HepG2 (cell line): ENCODE data around the gene COL8A2. TPM values are rescaled to one million over a fixed set of nuclear protein-coding genes. Genes with fewer than 3 reads are reported as not detected.

Experiments
- ATAD3A ChIP-seq: sonication (generic); formaldehyde crosslinking; IDR thresholded peaks from 2 replicates; pipeline ENCODE4 v1.4.0; 2020; ENCODE audit warnings: missing genetic modification reagents
- ATF5 ChIP-seq: sonication (generic); formaldehyde crosslinking; IDR thresholded peaks from 2 replicates; pipeline ENCODE4 v1.4.0; 2020; ENCODE audit warnings: mild to moderate bottlenecking, low read depth, missing genetic modification reagents
- GRHL1 ChIP-seq: sonication (generic); formaldehyde crosslinking; conservative IDR thresholded peaks from 2 replicates; pipeline ENCODE4 v1.8.0; 2022; ENCODE audit warnings: missing genetic modification reagents
- GTF2F1 ChIP-seq: fragments of 150-350 bp; IDR thresholded peaks from 2 replicates; pipeline ENCODE4 v1.6.1; 2014; ENCODE audit warnings: low read length
- HNRNPH1 ChIP-seq: fragments of 200-400 bp; formaldehyde crosslinking; optimal IDR thresholded peaks from 2 replicates; pipeline ENCODE3; 2017; ENCODE audit warnings: mild to moderate bottlenecking, low read depth, low read length
- JUND ChIP-seq: sonication (generic); formaldehyde crosslinking; IDR thresholded peaks from 2 replicates; pipeline ENCODE4 v1.8.0; 2022; ENCODE audit warnings: mild to moderate bottlenecking, missing genetic modification reagents
- MAX ChIP-seq: IDR thresholded peaks from 2 replicates; pipeline ENCODE4 v1.6.1; 2012; ENCODE audit warnings: inconsistent platforms
- MIER2 ChIP-seq: IDR thresholded peaks from 2 replicates; pipeline ENCODE4 v1.6.1; 2016; ENCODE audit warnings: missing biosample characterization, missing genetic modification reagents
- PBX2 ChIP-seq: IDR thresholded peaks from 2 replicates; pipeline ENCODE4 v1.6.1; 2016; ENCODE audit warnings: control low read depth
- RFX1 ChIP-seq: fragments of 450-650 bp; IDR thresholded peaks from 2 replicates; pipeline ENCODE4 v1.6.1; 2017
- SATB2 ChIP-seq: sonication (generic); formaldehyde crosslinking; IDR thresholded peaks from 2 replicates; pipeline ENCODE4 v1.5.0; 2020; ENCODE audit warnings: missing genetic modification reagents
- SRY ChIP-seq: sonication (generic); formaldehyde crosslinking; IDR thresholded peaks from 2 replicates; pipeline ENCODE4 v1.8.0; 2022; ENCODE audit warnings: mild to moderate bottlenecking, missing genetic modification reagents
- TEAD3 ChIP-seq: optimal IDR thresholded peaks from 2 replicates; pipeline ENCODE3; 2016; ENCODE audit warnings: borderline replicate concordance
- ZBTB1 ChIP-seq: sonication (generic); formaldehyde crosslinking; IDR thresholded peaks from 2 replicates; pipeline ENCODE4 v1.4.0; 2020; ENCODE audit warnings: missing genetic modification reagents, borderline replicate concordance
- ZBTB25 ChIP-seq: IDR thresholded peaks from 2 replicates; pipeline ENCODE4 v1.6.1; 2018; ENCODE audit warnings: missing genetic modification reagents
- ZEB1 ChIP-seq: IDR thresholded peaks from 2 replicates; pipeline ENCODE4 v1.6.1; 2012; ENCODE audit warnings: mild to moderate bottlenecking, low read depth, inconsistent platforms; ENCODE audit not compliant: insufficient replicate concordance
- ZFY ChIP-seq: sonication (generic); formaldehyde crosslinking; IDR thresholded peaks from 2 replicates; pipeline ENCODE4 v1.4.0; 2020; ENCODE audit warnings: missing genetic modification reagents
- ZNF280D ChIP-seq: sonication (generic); formaldehyde crosslinking; IDR thresholded peaks from 2 replicates; pipeline ENCODE4 v1.5.1; 2020; ENCODE audit warnings: mild to moderate bottlenecking, missing genetic modification reagents
- ZNF530 ChIP-seq: sonication (generic); formaldehyde crosslinking; IDR thresholded peaks from 2 replicates; pipeline ENCODE4 v1.5.0; 2020; ENCODE audit warnings: low read depth, mild to moderate bottlenecking, missing genetic modification reagents
- ZNF563 ChIP-seq: sonication (generic); formaldehyde crosslinking; IDR thresholded peaks from 2 replicates; pipeline ENCODE4 v1.8.0; 2022; ENCODE audit warnings: mild to moderate bottlenecking, moderate library complexity, missing genetic modification reagents
- ZNF761 ChIP-seq: sonication (generic); formaldehyde crosslinking; conservative IDR thresholded peaks from 2 replicates; pipeline ENCODE4 v1.4.0; 2020; ENCODE audit warnings: mild to moderate bottlenecking, missing genetic modification reagents
- ZNF768 ChIP-seq: sonication (generic); formaldehyde crosslinking; IDR thresholded peaks from 2 replicates; pipeline ENCODE4 v1.4.0; 2020; ENCODE audit warnings: missing genetic modification reagents
- ZNF775 ChIP-seq: sonication (generic); formaldehyde crosslinking; IDR thresholded peaks from 2 replicates; pipeline ENCODE4 v1.4.0; 2020; ENCODE audit warnings: missing genetic modification reagents, mild to moderate bottlenecking, moderate library complexity, borderline replicate concordance
- ZSCAN31 ChIP-seq: sonication (generic); formaldehyde crosslinking; IDR thresholded peaks from 2 replicates; pipeline ENCODE4 v1.5.0; 2020; ENCODE audit warnings: low read depth, mild to moderate bottlenecking, missing genetic modification reagents
- polyA plus RNA-seq, 8 experiments: library from polyadenylated mRNA; depleted of rRNA in 3 of 8; stranded (reverse) in 7 of 8; unstranded in 1 of 8; fragments of >200 nt; fragmentation: Illumina TruSeq in 4 of 8; extraction: Trizol in 4 of 8; gene quantifications; 2 replicates each; pipeline versions ENCODE4 v1.2.1 to v1.2.3, GENCODE V29; 2011 to 2016; ENCODE audit warnings: low read depth in 4 of 8, missing spikeins in 1 of 8, mixed read lengths in 1 of 8; ENCODE audit not compliant: insufficient read depth in 1 of 8
- total RNA-seq, 5 experiments: library from RNA; depleted of rRNA; stranded (reverse); fragments of >200 nt; fragmentation: Illumina TruSeq; extraction: Trizol; gene quantifications; 2 replicates each; pipeline ENCODE4 v1.2.3, GENCODE V29; 2016; ENCODE audit warnings: low read depth in 1 of 5

Gene COL8A2
- total and polyA plus RNA-seq, 2 of the 13 experiments (the other 11 are each of a cell fraction or from before 2014, with no cell fraction given), result 0.13 to 0.24 TPM

GRCh38 chr1:36149237-36149972 lies 24.4 kb upstream of the COL8A2 start, which contains the start of gene TRAPPC3 (continued):
- TF ChIP-seq ZSCAN31 (CRISPR knock-in tag), result peak; percentile 76; the same call in 1 of the 2 replicates
- no peak for TF ChIP-seq ZNF530 (CRISPR knock-in tag)
- no peak for TF ChIP-seq ATAD3A
- no peak for TF ChIP-seq GTF2F1
- peak; percentile 53 for TF ChIP-seq TEAD3 (CRISPR knock-in tag)
- TF ChIP-seq PBX2 (CRISPR knock-in tag), result no peak
- peak; percentile 93 for TF ChIP-seq SRY
- TF ChIP-seq MAX, result peak; percentile 77; the same call in 1 of the 2 replicates
- no peak for TF ChIP-seq ZEB1
- TF ChIP-seq ZNF768 (CRISPR knock-in tag), result peak; percentile 35; the same call in 1 of the 2 replicates
- TF ChIP-seq RFX1, result no peak
- no peak for TF ChIP-seq ZBTB25
- TF ChIP-seq JUND (CRISPR knock-in tag), result peak; percentile 52; the same call in 1 of the 2 replicates
- peak; percentile 94 for TF ChIP-seq ZFY (CRISPR knock-in tag)
- peak; percentile 92 for TF ChIP-seq ZNF761 (CRISPR knock-in tag)
- no peak for TF ChIP-seq ZNF775 (CRISPR knock-in tag)
- TF ChIP-seq ATF5 (CRISPR knock-in tag), result no peak
- no peak for TF ChIP-seq ZNF280D (CRISPR knock-in tag)
- TF ChIP-seq ZBTB1 (CRISPR knock-in tag), result no peak
- no peak for TF ChIP-seq HNRNPH1
- TF ChIP-seq ZNF563 (CRISPR knock-in tag), result no peak
- TF ChIP-seq MIER2, result no peak
- TF ChIP-seq GRHL1 (CRISPR knock-in tag), result no peak
- no peak for TF ChIP-seq SATB2
